K562 (cell line): ENCODE data around the gene TMTC3.

ENCODE experiments used
- CAMTA2 ChIP-seq: fragments of 250-450 bp; sonication (Bioruptor Pico); conservative IDR thresholded peaks from 2 replicates; pipeline ENCODE4 v1.5.1; 2022
- DNMT1 ChIP-seq: fragments of 450-650 bp; IDR thresholded peaks from 2 replicates; pipeline ENCODE4 v1.6.1; 2016; ENCODE audit warnings: antibody characterized with exemption, mild to moderate bottlenecking
- EP400 ChIP-seq: fragments of 450-650 bp; IDR thresholded peaks from 2 replicates; pipeline ENCODE4 v1.6.1; 2017; ENCODE audit warnings: antibody characterized with exemption, mild to moderate bottlenecking, moderate library complexity
- EZH2 ChIP-seq: IDR thresholded peaks from 2 replicates; pipeline ENCODE4 v1.6.1; 2012; ENCODE audit warnings: low read depth, mild to moderate bottlenecking, inconsistent platforms, low read length, borderline replicate concordance
- HCFC1 ChIP-seq: IDR thresholded peaks from 2 replicates; pipeline ENCODE4 v1.6.1; 2012; ENCODE audit warnings: low read depth, low read length, improper control_type of control experiment
- POLR2AphosphoS2 ChIP-seq: IDR thresholded peaks from 2 replicates; pipeline ENCODE4 v1.6.1; 2012; ENCODE audit warnings: low read length, improper control_type of control experiment
- RFX5 ChIP-seq: IDR thresholded peaks from 2 replicates; pipeline ENCODE4 v1.6.1; 2011; ENCODE audit warnings: low read depth, mild to moderate bottlenecking, improper control_type of control experiment, low read length
- ZNF184 ChIP-seq: sonication (generic); formaldehyde crosslinking; IDR thresholded peaks from 2 replicates; pipeline ENCODE4 v1.5.0; 2020; ENCODE audit warnings: missing genetic modification reagents
- ZNF57 ChIP-seq: fragments of 450-650 bp; formaldehyde crosslinking; IDR thresholded peaks from 2 replicates; pipeline ENCODE4 v1.4.0; 2020; ENCODE audit warnings: mild to moderate bottlenecking, moderate library complexity
- ZNF76 ChIP-seq: fragments of 250-450 bp; sonication (Bioruptor Pico); IDR thresholded peaks from 2 replicates; pipeline ENCODE4 v1.4.0; 2020; ENCODE audit warnings: mild to moderate bottlenecking, moderate library complexity, borderline replicate concordance
- ZSCAN29 ChIP-seq: fragments of 450-650 bp; IDR thresholded peaks from 2 replicates; pipeline ENCODE4 v1.6.1; 2017
- TF ChIP-seq, protein P1 (sequence below): fragments of 200-800 bp; sonication (Bioruptor generic); IDR thresholded peaks from 2 replicates; pipeline ENCODE4 v1.6.1; 2016; ENCODE audit warnings: missing genetic modification characterization, missing compliant biosample characterization
- TF ChIP-seq, protein P2 (sequence below), 3 experiments: IDR thresholded peaks in 2 of 3; conservative IDR thresholded peaks in 1 of 3; 2 replicates each; pipeline ENCODE4 v1.5.1; 2011 to 2012; ENCODE audit warnings: low read length in 3 of 3, mild to moderate bottlenecking in 3 of 3, control low read depth in 2 of 3, improper control_type of control experiment in 1 of 3, inconsistent platforms in 1 of 3, low read depth in 1 of 3, mixed read lengths in 1 of 3, moderate library complexity in 1 of 3; ENCODE audit not compliant: insufficient read depth in 2 of 3

DNA sequence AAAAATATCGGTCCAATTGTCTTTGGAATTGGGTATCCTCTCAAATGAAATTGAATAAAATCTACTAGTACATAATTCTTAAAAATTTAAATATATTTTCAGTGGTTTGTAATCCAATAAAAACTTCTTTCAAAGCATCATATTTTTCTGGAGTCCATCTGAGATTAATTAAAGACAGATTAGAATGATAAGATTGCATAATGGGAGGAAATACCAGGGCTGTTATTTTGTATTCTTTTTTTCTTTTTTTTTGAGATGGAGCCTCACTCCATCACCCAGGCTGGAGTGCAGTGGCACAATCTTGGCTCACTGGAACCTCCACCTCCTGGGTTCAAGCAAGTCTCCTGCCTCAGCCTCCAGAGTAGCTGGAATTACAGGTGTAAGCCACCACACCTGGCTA, 103.8 kb downstream of the TMTC3 start:
- no peak for TF ChIP-seq POLR2AphosphoS2
- TF ChIP-seq ZNF57 = no peak
- no peak for TF ChIP-seq DNMT1
- no peak for TF ChIP-seq EP400
- TF ChIP-seq EZH2 = no peak
- TF ChIP-seq HCFC1 = no peak
- no peak for TF ChIP-seq ZNF76 (CRISPR knock-in tag)
- no peak for TF ChIP-seq ZSCAN29
- TF ChIP-seq, protein P1, sequence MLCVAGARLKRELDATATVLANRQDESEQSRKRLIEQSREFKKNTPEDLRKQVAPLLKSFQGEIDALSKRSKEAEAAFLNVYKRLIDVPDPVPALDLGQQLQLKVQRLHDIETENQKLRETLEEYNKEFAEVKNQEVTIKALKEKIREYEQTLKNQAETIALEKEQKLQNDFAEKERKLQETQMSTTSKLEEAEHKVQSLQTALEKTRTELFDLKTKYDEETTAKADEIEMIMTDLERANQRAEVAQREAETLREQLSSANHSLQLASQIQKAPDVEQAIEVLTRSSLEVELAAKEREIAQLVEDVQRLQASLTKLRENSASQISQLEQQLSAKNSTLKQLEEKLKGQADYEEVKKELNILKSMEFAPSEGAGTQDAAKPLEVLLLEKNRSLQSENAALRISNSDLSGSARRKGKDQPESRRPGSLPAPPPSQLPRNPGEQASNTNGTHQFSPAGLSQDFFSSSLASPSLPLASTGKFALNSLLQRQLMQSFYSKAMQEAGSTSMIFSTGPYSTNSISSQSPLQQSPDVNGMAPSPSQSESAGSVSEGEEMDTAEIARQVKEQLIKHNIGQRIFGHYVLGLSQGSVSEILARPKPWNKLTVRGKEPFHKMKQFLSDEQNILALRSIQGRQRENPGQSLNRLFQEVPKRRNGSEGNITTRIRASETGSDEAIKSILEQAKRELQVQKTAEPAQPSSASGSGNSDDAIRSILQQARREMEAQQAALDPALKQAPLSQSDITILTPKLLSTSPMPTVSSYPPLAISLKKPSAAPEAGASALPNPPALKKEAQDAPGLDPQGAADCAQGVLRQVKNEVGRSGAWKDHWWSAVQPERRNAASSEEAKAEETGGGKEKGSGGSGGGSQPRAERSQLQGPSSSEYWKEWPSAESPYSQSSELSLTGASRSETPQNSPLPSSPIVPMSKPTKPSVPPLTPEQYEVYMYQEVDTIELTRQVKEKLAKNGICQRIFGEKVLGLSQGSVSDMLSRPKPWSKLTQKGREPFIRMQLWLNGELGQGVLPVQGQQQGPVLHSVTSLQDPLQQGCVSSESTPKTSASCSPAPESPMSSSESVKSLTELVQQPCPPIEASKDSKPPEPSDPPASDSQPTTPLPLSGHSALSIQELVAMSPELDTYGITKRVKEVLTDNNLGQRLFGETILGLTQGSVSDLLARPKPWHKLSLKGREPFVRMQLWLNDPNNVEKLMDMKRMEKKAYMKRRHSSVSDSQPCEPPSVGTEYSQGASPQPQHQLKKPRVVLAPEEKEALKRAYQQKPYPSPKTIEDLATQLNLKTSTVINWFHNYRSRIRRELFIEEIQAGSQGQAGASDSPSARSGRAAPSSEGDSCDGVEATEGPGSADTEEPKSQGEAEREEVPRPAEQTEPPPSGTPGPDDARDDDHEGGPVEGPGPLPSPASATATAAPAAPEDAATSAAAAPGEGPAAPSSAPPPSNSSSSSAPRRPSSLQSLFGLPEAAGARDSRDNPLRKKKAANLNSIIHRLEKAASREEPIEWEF (CRISPR knock-in tag) = no peak
- TF ChIP-seq ZNF184 = no peak
- TF ChIP-seq CAMTA2 (CRISPR knock-in tag) = no peak
- TF ChIP-seq RFX5 = no peak
- TF ChIP-seq, protein P2, sequence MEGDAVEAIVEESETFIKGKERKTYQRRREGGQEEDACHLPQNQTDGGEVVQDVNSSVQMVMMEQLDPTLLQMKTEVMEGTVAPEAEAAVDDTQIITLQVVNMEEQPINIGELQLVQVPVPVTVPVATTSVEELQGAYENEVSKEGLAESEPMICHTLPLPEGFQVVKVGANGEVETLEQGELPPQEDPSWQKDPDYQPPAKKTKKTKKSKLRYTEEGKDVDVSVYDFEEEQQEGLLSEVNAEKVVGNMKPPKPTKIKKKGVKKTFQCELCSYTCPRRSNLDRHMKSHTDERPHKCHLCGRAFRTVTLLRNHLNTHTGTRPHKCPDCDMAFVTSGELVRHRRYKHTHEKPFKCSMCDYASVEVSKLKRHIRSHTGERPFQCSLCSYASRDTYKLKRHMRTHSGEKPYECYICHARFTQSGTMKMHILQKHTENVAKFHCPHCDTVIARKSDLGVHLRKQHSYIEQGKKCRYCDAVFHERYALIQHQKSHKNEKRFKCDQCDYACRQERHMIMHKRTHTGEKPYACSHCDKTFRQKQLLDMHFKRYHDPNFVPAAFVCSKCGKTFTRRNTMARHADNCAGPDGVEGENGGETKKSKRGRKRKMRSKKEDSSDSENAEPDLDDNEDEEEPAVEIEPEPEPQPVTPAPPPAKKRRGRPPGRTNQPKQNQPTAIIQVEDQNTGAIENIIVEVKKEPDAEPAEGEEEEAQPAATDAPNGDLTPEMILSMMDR (IDR thresholded peaks at IDR 0.05 in 2 of 3, conservative IDR thresholded peaks at IDR 0.05 in 1 of 3; ENCODE audit: insufficient read depth in 2 of 3, low read depth in 1 of 3, low read length in 3 of 3) = no peak
